ENCODE results near the gene SIRT5.

GRCh38 chr6:13559251-13559650 is 15.2 kb upstream of the SIRT5 start:
- TF ChIP-seq EZH2 (IDR thresholded peaks at IDR 0.05; ENCODE audit: borderline replicate concordance, low read length): no peak
- TF ChIP-seq CTCF (conservative IDR thresholded peaks at IDR 0.05 in 1 of 2, IDR thresholded peaks at IDR 0.05 in 1 of 2; ENCODE audit: extremely low read depth in 1 of 2, insufficient read depth in 1 of 2, low read depth in 1 of 2, low read length in 2 of 2): no peak
